HG02981 (cell line): Measurements from ENCODE around the gene LSS.
"Not testable (repeated sequence)": the region's sequence is repeated elsewhere in the genome, so short reads cannot be mapped to it uniquely, and the experiment has no call there.

Experiments used
- ATAC-seq: cut with Tn5 transposase; IDR thresholded peaks from one replicate; pipeline ENCODE4 v1.9.1; 2021; ENCODE audit warnings: mild to moderate bottlenecking, moderate library complexity; ENCODE audit not compliant: unreplicated experiment

The LSS gene

DNA sequence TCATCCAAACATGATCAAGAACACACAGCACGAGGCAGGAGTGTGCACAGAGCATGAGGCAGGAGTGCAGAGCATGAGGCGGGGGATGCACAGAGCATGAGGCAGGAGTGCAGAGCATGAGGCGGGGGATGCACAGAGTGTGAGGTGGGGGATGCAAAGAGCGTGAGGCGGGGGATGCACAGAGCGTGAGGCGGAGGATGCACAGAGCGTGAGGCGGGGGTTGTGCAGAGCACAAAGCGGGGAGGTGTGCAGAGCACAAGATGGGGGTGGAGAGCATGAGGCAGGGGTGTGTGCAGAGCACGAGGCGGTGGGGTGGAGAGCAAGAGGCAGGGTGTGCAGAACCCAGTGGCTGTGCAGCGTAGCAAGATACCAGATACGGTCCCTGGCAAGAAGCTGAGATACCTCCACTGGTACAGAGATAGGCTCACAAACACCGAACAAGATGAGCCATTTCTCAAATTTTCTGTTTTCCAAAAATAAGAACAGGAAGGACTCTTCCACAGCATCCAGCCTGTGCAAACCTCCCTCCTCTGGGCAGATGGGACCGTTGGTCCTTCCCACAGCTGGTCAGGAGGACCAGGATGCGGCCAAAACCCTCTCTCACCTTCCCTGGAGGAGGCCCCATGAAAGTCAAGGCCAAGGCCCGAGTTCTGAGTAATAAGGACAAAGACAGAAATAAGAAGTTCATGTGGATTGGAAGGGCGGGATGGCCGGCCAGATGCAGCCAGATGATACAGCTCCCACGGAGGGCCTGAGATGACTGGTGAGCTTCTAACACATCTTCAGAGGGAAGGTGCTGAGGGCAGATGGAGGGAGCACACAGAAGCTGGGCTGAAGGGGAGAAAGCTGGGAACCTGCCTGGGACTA is 56.3 kb downstream of the LSS start:
- ATAC-seq = no peak

- ATAC-seq = no peak
These were observed 57.0 kb downstream of the LSS start for GRCh38 chr21:46171585-46171984.

DNA sequence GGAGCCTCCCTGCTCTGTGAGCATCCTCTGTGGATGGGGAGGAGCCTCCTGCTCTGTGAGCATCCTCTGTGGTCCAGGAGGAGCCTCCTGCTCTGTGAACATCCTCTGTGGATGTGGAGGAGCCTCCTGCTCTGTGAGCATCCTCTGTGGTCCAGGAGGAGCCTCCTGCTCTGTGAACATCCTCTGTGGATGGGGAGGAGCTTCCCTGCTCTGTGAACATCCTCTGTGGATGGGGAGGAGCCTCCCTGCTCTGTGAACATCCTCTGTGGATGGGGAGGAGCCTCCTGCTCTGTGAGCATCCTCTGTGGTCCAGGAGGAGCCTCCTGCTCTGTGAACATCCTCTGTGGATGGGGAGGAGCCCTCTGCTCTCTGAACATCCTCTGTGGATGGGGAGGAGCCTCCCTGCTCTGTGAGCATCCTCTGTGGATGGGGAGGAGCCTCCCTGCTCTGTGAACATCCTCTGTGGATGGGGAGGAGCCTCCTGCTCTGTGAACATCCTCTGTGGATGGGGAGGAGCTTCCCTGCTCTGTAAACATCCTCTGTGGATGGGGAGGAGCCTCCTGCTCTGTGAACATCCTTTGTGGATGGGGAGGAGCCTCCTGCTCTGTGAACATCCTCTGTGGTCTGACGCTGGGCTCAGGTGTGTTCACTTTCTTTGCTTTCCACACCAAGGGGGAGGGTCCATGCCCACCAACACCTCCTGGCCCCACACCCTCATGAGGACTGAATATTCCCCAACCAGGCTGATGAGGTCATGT is 58.0 kb downstream of the LSS start:
- ATAC-seq = not testable (repeated sequence)

GRCh38 chr21:46168659-46169386 is 59.8 kb downstream of the LSS start:
- ATAC-seq = no peak

GRCh38 chr21:46168238-46168637 is 60.3 kb downstream of the LSS start:
- ATAC-seq = no peak

- ATAC-seq = no peak
These were observed 63.5 kb downstream of the LSS start for GRCh38 chr21:46165098-46165497.

GRCh38 chr21:46163380-46163779 is 65.2 kb downstream of the LSS start:
- no peak for ATAC-seq

GRCh38 chr21:46161633-46162592 is 66.7 kb downstream of the LSS start:
- ATAC-seq = no peak

DNA sequence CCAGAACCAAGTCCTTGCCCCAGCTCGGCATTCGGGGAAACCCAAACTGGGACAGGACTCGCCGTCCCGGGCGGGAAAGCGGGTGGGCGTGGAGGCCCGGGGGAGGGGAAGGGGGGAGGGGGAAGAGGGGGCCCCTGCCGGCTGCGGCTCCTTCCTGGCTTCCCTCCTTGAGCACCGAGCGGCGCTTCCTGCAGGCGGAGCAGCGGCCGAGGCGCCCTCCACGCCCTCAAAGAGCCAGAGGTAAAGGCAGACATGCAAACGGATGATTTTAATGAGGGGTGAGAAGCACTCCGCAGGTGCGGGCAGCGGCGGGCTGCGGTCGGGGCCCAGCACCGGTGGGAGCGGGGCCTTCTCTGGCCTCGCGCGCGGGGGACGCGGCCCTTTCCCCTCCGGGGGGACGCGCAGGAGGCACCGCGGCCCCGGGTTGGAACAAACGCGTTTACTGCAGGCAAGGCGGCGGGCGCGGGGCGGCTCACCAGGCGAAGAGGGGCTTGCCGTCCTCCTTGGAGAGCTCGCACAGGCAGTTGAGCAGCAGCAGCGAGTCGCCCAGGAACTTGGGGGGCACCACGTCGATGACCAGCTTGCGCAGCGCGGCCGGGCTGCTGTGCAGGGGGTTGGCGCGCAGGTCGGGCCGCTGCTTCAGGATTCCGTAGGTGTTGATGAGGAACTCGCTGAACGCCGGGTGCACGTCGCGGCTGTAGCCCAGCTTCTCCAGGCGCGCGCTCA is 67.5 kb downstream of the LSS start:
- no peak for ATAC-seq

DNA sequence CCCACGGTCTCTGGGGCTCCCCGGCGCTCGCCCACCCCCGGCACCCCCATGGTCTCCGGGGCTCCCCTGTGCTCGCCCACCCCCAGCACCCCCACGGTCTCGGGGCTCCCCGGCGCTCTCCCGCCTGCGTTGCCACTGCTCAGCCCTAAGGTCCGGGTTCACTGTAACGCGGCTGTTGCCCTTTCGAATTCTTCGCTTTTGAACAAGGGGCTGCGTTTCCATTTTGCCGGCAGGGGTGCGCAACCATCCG is 68.0 kb downstream of the LSS start:
- ATAC-seq = no peak

DNA sequence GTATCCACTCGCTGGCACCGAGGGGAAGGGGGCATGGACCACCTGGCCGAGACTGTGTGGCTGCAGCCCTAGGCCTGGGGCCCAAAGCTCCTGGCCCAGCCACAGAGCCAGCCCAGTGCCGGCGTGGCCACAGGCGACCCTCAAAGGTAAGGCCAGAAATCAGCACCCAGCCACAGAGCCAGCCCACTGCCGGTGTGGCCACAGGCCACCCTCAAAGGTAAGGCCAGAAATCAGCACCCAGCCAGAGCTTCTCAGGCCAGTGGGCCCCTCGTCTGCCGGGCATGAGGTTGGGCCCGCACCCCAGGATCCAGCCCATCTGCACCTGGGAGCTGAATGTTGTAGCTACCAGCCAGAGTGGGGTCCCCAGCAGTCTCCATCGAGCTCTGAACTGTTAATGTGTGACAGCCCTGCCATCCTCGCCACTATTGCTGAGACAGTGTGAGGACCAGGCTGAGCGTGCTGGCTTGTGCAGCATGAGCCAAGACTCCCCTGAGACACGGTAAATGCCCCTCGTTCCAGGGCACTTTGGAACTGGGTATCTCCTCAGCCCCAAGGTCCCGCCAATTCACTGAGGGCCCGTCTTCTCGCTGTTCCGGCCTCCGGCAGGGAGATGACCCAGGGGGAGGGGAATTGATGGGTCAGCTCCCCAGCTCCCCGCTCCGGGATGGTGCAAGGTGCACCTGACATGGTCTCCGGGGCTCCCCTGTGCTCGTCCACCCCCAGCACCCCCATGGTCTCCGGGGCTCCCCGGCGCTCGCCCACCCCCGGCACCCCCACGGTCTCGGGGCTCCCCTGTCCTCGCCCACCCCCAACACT is 68.5 kb downstream of the LSS start:
- no peak for ATAC-seq

- no peak for ATAC-seq
These were observed 69.2 kb downstream of the LSS start for GRCh38 chr21:46159390-46159789.

DNA sequence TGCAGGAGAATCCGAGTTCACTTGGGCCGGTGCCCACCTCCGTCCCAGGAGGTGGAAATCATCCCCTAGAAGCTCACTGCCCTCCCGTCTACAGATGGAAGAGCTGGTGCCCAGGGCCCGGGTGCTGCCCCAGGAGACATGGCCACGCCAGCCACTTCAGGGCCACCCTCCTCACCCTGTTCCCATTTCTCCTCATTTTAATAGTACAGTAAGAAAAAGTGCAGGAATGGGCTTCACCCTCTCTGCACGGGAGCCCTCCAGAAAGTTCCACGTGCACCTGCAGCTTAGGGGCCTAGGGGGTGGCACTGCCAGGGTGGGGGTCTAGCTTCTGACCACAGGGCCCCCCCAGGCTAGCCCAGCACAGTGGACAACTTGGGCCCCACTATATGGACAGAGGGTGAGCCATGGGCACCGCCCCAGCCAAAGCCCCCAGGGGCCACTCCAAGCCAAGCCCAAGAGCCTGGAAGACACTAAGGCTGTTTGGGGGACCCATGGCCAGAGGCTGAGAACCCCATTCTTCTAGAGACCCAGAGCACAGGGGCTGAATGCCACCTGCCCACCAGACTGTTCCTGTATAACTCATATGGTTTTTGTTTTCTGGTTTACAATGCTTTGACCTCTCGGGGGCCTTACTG is 69.8 kb downstream of the LSS start:
- no peak for ATAC-seq

GRCh38 chr21:46157987-46158451 is 70.6 kb downstream of the LSS start:
- ATAC-seq = no peak

- no peak for ATAC-seq
These were observed 71.1 kb downstream of the LSS start for GRCh38 chr21:46157396-46157986.

GRCh38 chr21:46156678-46157077 is 71.9 kb downstream of the LSS start:
- ATAC-seq = no peak

DNA sequence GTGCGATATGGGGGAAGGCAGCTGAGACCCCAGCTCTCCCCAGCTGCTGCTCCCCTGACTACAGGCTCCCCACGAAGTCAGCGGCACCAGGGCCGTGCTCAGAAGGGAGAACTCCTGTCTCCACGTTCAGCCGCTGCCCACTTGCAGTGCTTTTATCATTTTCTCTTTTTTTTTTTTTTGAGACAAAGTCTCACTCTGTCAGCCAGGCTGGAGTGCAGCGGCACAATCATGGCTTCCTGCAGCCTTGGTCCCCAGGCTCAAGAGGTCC is 72.3 kb downstream of the LSS start:
- no peak for ATAC-seq
